Epithelial cell of proximal tubule (primary cell): ENCODE data around the gene POR. TPM values are rescaled to one million over a fixed set of nuclear protein-coding genes. Genes with fewer than 3 reads are reported as not detected.
A peak's percentile ranks its signal among the peaks of the same experiment; 100 is the strongest.

Experiments used
- DNase-seq: peaks from one replicate; pipeline ENCODE4 v3.0.0-alpha.2; 2011; ENCODE audit warnings: low read depth
- H3K4me3 ChIP-seq: 2 replicates; pipeline ENCODE4 v1.5.1; 2011; ENCODE audit warnings: low read depth, mild to moderate bottlenecking, low read length
- CTCF ChIP-seq: conservative IDR thresholded peaks from 2 replicates; pipeline ENCODE4 v1.5.1; 2012; ENCODE audit warnings: low read depth, mild to moderate bottlenecking, low read length
- total RNA-seq: library from RNA; depleted of rRNA; stranded (reverse); fragments of >200 nt; gene quantifications from 2 replicates; pipeline ENCODE4 v1.2.3, GENCODE V29; 2015

Gene POR
- total RNA-seq, 1 donor from 2014 or later = 83.0 TPM

GRCh38 chr7:75913437-75913836 is 1.5 kb upstream of the POR start:
- no peak overlapping the region for H3K4me3 ChIP-seq
- TF ChIP-seq CTCF = no peak
- DNase-seq = no peak

- TF ChIP-seq CTCF = no peak
- no peak for DNase-seq
- peak overlapping the region; percentile 99 for H3K4me3 ChIP-seq
Measured at GRCh38 chr7:75914169-75914654, 743 bp upstream of the POR start.

GRCh38 chr7:75915416-75916156 is 631 bp downstream of the POR start:
- no peak for TF ChIP-seq CTCF
- DNase-seq = no peak
- H3K4me3 ChIP-seq = peak overlapping the region; percentile 99

- TF ChIP-seq CTCF = no peak
- DNase-seq = no peak
- H3K4me3 ChIP-seq = peak overlapping the region; percentile 99
Measured at GRCh38 chr7:75916259-75916658, 1.3 kb downstream of the POR start.

- TF ChIP-seq CTCF = no peak
- DNase-seq = no peak
- peak overlapping the region; percentile 99 for H3K4me3 ChIP-seq
Measured at GRCh38 chr7:75916685-75917634, 2.0 kb downstream of the POR start.

- DNase-seq = no peak
- no peak overlapping the region for H3K4me3 ChIP-seq
- TF ChIP-seq CTCF = no peak
Measured at GRCh38 chr7:75920431-75921161, 5.6 kb downstream of the POR start.
